Prostate gland (tissue), 2 donors: ENCODE results near the gene HDAC4. TPM values are rescaled to one million over a fixed set of nuclear protein-coding genes. Genes with fewer than 3 reads are reported as not detected.

ENCODE experiments used
- DNase-seq: peaks from one replicate; pipeline ENCODE4 v3.0.0-alpha.2; 2019; ENCODE audit warnings: low spot score
- H3K27ac ChIP-seq, 2 donors: fragments of 200-600 bp; sonication (generic); 2 replicates each; pipeline ENCODE4 v1.5.1; 2017 to 2019
- H3K27me3 ChIP-seq: fragments of 200-600 bp; sonication (generic); replicated peaks from 2 replicates; pipeline ENCODE4 v1.5.1; 2019; ENCODE audit not compliant: insufficient read depth
- H3K36me3 ChIP-seq, 2 donors: fragments of 200-600 bp; sonication (generic); 1 replicate in 1 of 2; 2 replicates in 1 of 2; pipeline versions ENCODE4 v1.5.1 to v1.8.1; 2017 to 2019
- H3K4me1 ChIP-seq: fragments of 200-600 bp; sonication (generic); replicated peaks from 2 replicates; pipeline ENCODE4 v1.5.1; 2019
- H3K4me3 ChIP-seq, 2 donors: fragments of 200-600 bp; sonication (generic); 2 replicates each; pipeline ENCODE4 v1.5.1; 2017 to 2019
- H3K9me3 ChIP-seq: fragments of 200-600 bp; sonication (generic); 2 replicates; pipeline ENCODE4 v1.5.1; 2017
- POLR2A ChIP-seq: fragments of 450-650 bp; IDR thresholded peaks from one replicate; pipeline ENCODE4 v1.6.1; 2016; ENCODE audit warnings: antibody characterized with exemption, mild to moderate bottlenecking
- POLR2AphosphoS5 ChIP-seq: sonication (generic); formaldehyde crosslinking; IDR thresholded peaks from one replicate; pipeline ENCODE4 v1.6.1; 2017; ENCODE audit warnings: antibody characterized with exemption
- WGBS: methylation state at CpG from one replicate; pipeline ENCODE4 v1.1.5; 2018; 5-methylcytosine and 5-hydroxymethylcytosine counted together
- intact Hi-C: fragments of 100-400 bp; cut with DNase I; formaldehyde crosslinking; loops from one replicate; pipeline ENCODE4 v1.14.2; 2022
- total RNA-seq, 2 donors: library from RNA; depleted of rRNA; stranded (reverse); fragments of >200 nt; gene quantifications; one replicate each; pipeline ENCODE4 v1.1.0, GENCODE V29; 2016
- TF ChIP-seq, protein P1 (sequence below), 4 experiments: fragments of 200-600 bp in 2 of 4; fragments of 450-650 bp in 2 of 4; sonication (generic) in 2 of 4; IDR thresholded peaks; 1 replicate in 3 of 4; 2 replicates in 1 of 4; pipeline ENCODE4 v1.5.1; 2016 to 2019; ENCODE audit warnings: antibody characterized with exemption in 4 of 4, mild to moderate bottlenecking in 2 of 4, moderate library complexity in 2 of 4

The HDAC4 gene
- total RNA-seq, 2 donors from 2014 or later = 41.8 to 44.2 TPM

GRCh38 chr2:239119346-239120126, 281.3 kb downstream of the HDAC4 start:
- intact Hi-C loops = no loop called here
- Histone ChIP-seq H3K36me3 (no peaks in the 10 kb centered on the region), H3K4me1 (no peaks in the 10 kb centered on the region), H3K27me3 (no peaks in the 10 kb centered on the region), H3K9me3 (no peaks in the 10 kb centered on the region), H3K4me3 (no peak overlapping the region), H3K27ac (no peak overlapping the region)
- no peak for DNase-seq
- TF ChIP-seq, protein P1, sequence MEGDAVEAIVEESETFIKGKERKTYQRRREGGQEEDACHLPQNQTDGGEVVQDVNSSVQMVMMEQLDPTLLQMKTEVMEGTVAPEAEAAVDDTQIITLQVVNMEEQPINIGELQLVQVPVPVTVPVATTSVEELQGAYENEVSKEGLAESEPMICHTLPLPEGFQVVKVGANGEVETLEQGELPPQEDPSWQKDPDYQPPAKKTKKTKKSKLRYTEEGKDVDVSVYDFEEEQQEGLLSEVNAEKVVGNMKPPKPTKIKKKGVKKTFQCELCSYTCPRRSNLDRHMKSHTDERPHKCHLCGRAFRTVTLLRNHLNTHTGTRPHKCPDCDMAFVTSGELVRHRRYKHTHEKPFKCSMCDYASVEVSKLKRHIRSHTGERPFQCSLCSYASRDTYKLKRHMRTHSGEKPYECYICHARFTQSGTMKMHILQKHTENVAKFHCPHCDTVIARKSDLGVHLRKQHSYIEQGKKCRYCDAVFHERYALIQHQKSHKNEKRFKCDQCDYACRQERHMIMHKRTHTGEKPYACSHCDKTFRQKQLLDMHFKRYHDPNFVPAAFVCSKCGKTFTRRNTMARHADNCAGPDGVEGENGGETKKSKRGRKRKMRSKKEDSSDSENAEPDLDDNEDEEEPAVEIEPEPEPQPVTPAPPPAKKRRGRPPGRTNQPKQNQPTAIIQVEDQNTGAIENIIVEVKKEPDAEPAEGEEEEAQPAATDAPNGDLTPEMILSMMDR (IDR thresholded peaks at IDR 0.05) = no peak
- no peak for TF ChIP-seq POLR2AphosphoS5
- TF ChIP-seq POLR2A = no peak
- WGBS = 88% methylated on average over 21 of the region's 21 CpGs

DNA sequence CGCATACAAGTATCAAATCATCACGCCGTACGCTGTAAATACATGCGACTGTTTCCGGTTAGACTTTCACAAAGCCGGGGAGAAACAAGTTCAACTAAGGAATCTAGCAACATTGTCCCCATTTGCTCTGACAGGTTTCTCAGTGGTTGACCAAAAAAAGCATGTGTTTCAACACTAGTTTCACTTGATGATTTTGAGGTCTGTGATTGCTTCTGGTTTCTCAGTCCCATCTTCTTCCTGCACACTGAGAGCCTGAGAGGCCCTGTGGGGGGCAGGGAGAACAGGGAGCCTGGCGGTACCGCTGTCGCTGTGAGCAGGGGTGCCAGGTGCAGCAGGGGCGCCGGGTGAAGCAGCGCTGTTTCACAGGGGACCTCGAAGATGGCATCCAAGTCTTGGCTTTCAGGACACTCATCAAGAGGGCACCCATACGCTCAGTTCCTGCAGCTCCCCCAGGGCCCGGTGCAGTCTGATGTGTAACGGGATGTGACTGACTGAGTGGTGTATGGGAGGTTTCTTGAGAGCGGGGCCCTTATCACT, 282.1 kb downstream of the HDAC4 start:
- Histone ChIP-seq H3K4me1 (peaks cover 5% of the 10 kb centered on the region), H3K27me3 (no peaks in the 10 kb centered on the region), H3K9me3 (no peaks in the 10 kb centered on the region), H3K4me3 (no peak overlapping the region), H3K36me3 (no peaks in the 10 kb centered on the region), H3K27ac (no peak overlapping the region)
- intact Hi-C loops = no loop called here
- TF ChIP-seq, protein P1 (IDR thresholded peaks at IDR 0.05) = no peak
- TF ChIP-seq POLR2A (no peak), POLR2AphosphoS5 (no peak)
- WGBS = 89% methylated on average over 18 of the region's 18 CpGs
- DNase-seq = no peak

GRCh38 chr2:239118264-239118663, 282.6 kb downstream of the HDAC4 start:
- 89% methylated on average over 26 of the region's 26 CpGs for WGBS
- H3K4me3 ChIP-seq = no peak overlapping the region
- intact Hi-C loops = no loop called here
- TF ChIP-seq, protein P1 (IDR thresholded peaks at IDR 0.05) = no peak
- TF ChIP-seq POLR2A = no peak
- no peak for TF ChIP-seq POLR2AphosphoS5
- DNase-seq = no peak
- H3K36me3 ChIP-seq = no peaks in the 10 kb centered on the region
- peaks cover 5% of the 10 kb centered on the region for H3K4me1 ChIP-seq
- no peaks in the 10 kb centered on the region for H3K27me3 ChIP-seq
- no peaks in the 10 kb centered on the region for H3K9me3 ChIP-seq
- H3K27ac ChIP-seq = no peak overlapping the region

GRCh38 chr2:239117831-239118230, 283.0 kb downstream of the HDAC4 start:
- DNase-seq = no peak
- Histone ChIP-seq H3K36me3 (no peaks in the 10 kb centered on the region), H3K4me3 (no peak overlapping the region), H3K27me3 (no peaks in the 10 kb centered on the region), H3K4me1 (peaks cover 5% of the 10 kb centered on the region), H3K27ac (no peak overlapping the region), H3K9me3 (no peaks in the 10 kb centered on the region)
- TF ChIP-seq, protein P1 (IDR thresholded peaks at IDR 0.05) = no peak
- TF ChIP-seq POLR2A (no peak), POLR2AphosphoS5 (no peak)
- intact Hi-C loops = no loop called here
- WGBS = 95% methylated on average over 18 of the region's 18 CpGs
